Left lung (tissue), 10 donors: ENCODE data around the gene CLEC18A. TPM values are rescaled to one million over a fixed set of nuclear protein-coding genes. Genes with fewer than 3 reads are reported as not detected.

ENCODE experiments used
- ATAC-seq: fragments of 200-7000 bp; cut with Tn5 transposase; one replicate; pipeline ENCODE4 v1.9.1; 2020; ENCODE audit warnings: moderate library complexity
- DNase-seq, 4 donors: peaks; one replicate each; pipeline ENCODE4 v3.0.0-alpha.2; 2013 to 2020
- H3K27ac ChIP-seq, 2 donors: fragments of 200-600 bp; sonication (generic) in 1 of 2; one replicate each; pipeline versions ENCODE4 v1.5.0 to v1.8.0; 2020 to 2021
- H3K27me3 ChIP-seq, 2 donors: fragments of 200-600 bp; sonication (generic) in 1 of 2; one replicate each; pipeline versions ENCODE4 v1.5.0 to v1.8.0; 2020 to 2021
- H3K36me3 ChIP-seq, 2 donors: fragments of 200-600 bp; sonication (generic) in 1 of 2; one replicate each; pipeline versions ENCODE4 v1.5.0 to v1.8.0; 2020 to 2021
- H3K4me1 ChIP-seq, 2 donors: fragments of 200-600 bp; one replicate each; pipeline ENCODE4 v1.8.0; 2021
- H3K4me3 ChIP-seq, 2 donors: fragments of 200-600 bp; sonication (generic) in 1 of 2; one replicate each; pipeline versions ENCODE4 v1.5.0 to v1.8.0; 2020 to 2021; ENCODE audit warnings: mild to moderate bottlenecking in 1 of 2
- H3K9me3 ChIP-seq, 2 donors: fragments of 200-600 bp; sonication (generic) in 1 of 2; one replicate each; pipeline versions ENCODE4 v1.5.0 to v1.8.0; 2020 to 2021
- CTCF ChIP-seq, 2 donors: fragments of 200-600 bp; sonication (generic) in 1 of 2; IDR thresholded peaks; one replicate each; pipeline versions ENCODE4 v1.5.0 to v1.8.0; 2021; ENCODE audit warnings: antibody characterized with exemption in 2 of 2
- intact Hi-C, 2 donors: fragments of 100-400 bp; cut with DNase I; formaldehyde crosslinking; loops; one replicate each; pipeline versions ENCODE4 v1.11.2 to v1.14.2; 2022
- polyA plus RNA-seq, 6 donors: library from polyadenylated mRNA; unstranded; fragments of 120-200 nt; gene quantifications; one replicate each; pipeline ENCODE4 v1.2.1, GENCODE V29; 2013; ENCODE audit not compliant: insufficient read length in 6 of 6
- total RNA-seq, 2 donors: library from RNA; stranded (reverse); fragmentation: NEBNext Ultra II Directional; extraction: Animal tissue kit (Norgen Biotek cat#: 25700); gene quantifications; one replicate each; pipeline ENCODE4 v1.2.1, GENCODE V29; 2021
- donor health status: DM: no; HTN: yes; CAD: no.
- donor health status: DM: no; HTN: no; CAD: no.

The CLEC18A gene
- total and polyA plus RNA-seq, 8 donors = 0.60 to 2.6 (median 1.3) TPM

- intact Hi-C loops = loop anchor here in 1 of 2 donors (5.0 kb wide), 1 partner anchor 132 kb away; no protein-coding TSS in a partner anchor
- no peak overlapping the region for H3K27ac ChIP-seq
Observed at GRCh38 chr16:69929480-69929879, 21.7 kb upstream of the CLEC18A start.

GRCh38 chr16:69930117-69930776, 20.9 kb upstream of the CLEC18A start:
- Histone ChIP-seq H3K27me3 (no peaks in the 10 kb centered on the region), H3K4me3 (no peak overlapping the region), H3K4me1 (no peaks in the 10 kb centered on the region), H3K36me3 (peaks cover 0 to 87% of the 10 kb centered on the region in 2 donors), H3K27ac (no peak overlapping the region), H3K9me3 (no peaks in the 10 kb centered on the region)
- peak; percentile 87 for ATAC-seq
- DNase-seq = peak in 1 of 4 donors; percentile 68
- intact Hi-C loops = no loop called here
- TF ChIP-seq CTCF (IDR thresholded peaks at IDR 0.05) = peak; percentile 65 to 80

More at GRCh38 chr16:69929480-69929879, 21.7 kb upstream of the CLEC18A start:
- ATAC-seq = no peak
- DNase-seq = no peak
- Histone ChIP-seq H3K27me3 (no peaks in the 10 kb centered on the region), H3K9me3 (no peaks in the 10 kb centered on the region), H3K36me3 (peaks cover 0 to 85% of the 10 kb centered on the region in 2 donors), H3K4me3 (no peak overlapping the region), H3K4me1 (no peaks in the 10 kb centered on the region)
- no peak for TF ChIP-seq CTCF (IDR thresholded peaks at IDR 0.05)

DNA sequence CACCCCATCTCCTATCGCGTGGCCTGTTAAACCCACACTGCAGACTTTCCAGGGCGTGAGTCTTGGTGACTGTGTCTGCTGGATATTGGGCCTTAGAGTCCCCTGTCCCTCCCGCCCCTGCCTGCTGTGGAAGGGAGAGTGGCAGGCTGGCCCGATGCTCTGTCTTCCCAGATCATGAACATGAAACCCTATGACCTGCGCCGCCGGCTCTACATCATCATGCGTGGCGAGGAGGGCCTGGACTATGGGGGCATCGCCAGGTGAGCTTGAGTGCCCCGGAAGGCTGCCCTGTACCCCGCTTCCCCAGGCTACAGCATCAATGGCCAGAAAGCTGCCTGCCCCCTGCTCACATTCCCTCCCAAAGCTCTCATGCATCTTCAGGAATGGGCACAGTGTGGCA, 19.5 kb upstream of the CLEC18A start:
- DNase-seq (no peak), ATAC-seq (no peak)
- no peaks in the 10 kb centered on the region for H3K9me3 ChIP-seq
- H3K4me3 ChIP-seq = no peak overlapping the region
- H3K27me3 ChIP-seq = no peaks in the 10 kb centered on the region
- no peak for TF ChIP-seq CTCF (IDR thresholded peaks at IDR 0.05)
- peaks cover 0 to 87% of the 10 kb centered on the region in 2 donors for H3K36me3 ChIP-seq
- no peaks in the 10 kb centered on the region for H3K4me1 ChIP-seq
- intact Hi-C loops = no loop called here
- no peak overlapping the region for H3K27ac ChIP-seq

DNA sequence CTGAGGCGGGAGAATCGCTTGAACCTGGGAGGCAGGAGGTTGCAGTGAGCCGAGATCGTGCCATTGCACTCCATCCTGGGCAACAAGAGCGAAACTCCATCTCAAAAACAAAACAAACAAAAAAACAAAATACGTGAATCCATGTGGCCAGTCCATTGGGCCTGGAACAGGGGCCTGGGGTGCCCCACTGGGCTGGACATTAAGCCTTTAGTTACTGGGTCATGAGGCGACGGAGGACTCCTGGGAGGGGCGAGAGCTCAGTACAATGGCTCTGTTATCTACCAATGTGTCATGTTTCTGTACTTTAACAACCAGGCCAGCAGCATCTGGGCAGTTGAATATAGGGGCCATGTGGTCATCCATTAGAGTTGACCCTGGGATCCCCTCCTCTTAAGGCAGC, 18.9 kb upstream of the CLEC18A start:
- no peaks in the 10 kb centered on the region for H3K4me1 ChIP-seq
- H3K36me3 ChIP-seq = peaks cover 0 to 87% of the 10 kb centered on the region in 2 donors
- H3K27me3 ChIP-seq = no peaks in the 10 kb centered on the region
- no peak overlapping the region for H3K4me3 ChIP-seq
- no peak for DNase-seq
- intact Hi-C loops = no loop called here
- no peaks in the 10 kb centered on the region for H3K9me3 ChIP-seq
- no peak for ATAC-seq
- TF ChIP-seq CTCF (IDR thresholded peaks at IDR 0.05) = no peak
- H3K27ac ChIP-seq = no peak overlapping the region

DNA sequence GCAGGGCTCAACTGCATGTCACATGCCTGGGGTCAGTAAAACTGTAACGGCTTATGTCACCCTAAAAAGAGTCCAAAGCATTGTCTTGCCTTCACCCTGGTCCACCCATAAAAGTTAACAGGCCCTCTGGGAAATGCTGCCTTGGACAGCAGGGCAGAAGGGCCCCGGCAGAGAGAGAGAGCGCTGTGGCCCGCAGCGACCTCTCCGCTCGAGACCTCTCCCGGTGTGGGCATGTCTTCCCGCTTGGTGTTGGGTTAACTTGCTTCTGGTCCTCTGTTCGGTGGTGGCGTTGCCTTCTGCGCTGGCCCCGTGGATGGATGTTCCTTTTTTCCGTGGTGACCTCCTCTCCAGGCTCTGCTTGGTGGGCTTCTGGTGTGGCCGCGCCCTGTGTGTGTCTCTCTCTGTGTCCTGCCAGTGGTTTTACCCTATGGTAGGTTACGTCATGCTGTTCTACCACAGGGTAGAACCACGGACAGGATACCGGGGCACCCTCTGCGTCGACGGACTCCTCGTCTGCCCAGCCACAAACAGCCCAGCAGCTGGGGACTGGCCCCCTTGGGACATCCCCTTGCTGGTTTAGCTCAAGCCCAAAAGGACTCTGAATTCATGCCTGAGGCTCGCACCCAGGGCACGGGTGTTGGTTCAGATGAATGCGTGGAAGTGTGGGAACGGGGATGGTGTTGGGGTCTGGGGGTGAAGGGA, 18.3 kb upstream of the CLEC18A start:
- intact Hi-C loops = no loop called here
- H3K9me3 ChIP-seq = no peaks in the 10 kb centered on the region
- H3K4me1 ChIP-seq = no peaks in the 10 kb centered on the region
- DNase-seq = no peak
- peaks cover 0 to 89% of the 10 kb centered on the region in 2 donors for H3K36me3 ChIP-seq
- no peak overlapping the region for H3K4me3 ChIP-seq
- no peaks in the 10 kb centered on the region for H3K27me3 ChIP-seq
- no peak for TF ChIP-seq CTCF (IDR thresholded peaks at IDR 0.05)
- no peak for ATAC-seq
- no peak overlapping the region for H3K27ac ChIP-seq
